ENCODE measurements around the gene LAMB3.

- TF ChIP-seq, protein P1, sequence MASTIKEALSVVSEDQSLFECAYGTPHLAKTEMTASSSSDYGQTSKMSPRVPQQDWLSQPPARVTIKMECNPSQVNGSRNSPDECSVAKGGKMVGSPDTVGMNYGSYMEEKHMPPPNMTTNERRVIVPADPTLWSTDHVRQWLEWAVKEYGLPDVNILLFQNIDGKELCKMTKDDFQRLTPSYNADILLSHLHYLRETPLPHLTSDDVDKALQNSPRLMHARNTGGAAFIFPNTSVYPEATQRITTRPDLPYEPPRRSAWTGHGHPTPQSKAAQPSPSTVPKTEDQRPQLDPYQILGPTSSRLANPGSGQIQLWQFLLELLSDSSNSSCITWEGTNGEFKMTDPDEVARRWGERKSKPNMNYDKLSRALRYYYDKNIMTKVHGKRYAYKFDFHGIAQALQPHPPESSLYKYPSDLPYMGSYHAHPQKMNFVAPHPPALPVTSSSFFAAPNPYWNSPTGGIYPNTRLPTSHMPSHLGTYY (CRISPR knock-in tag; IDR thresholded peaks at IDR 0.05) = no peak
- no peak for TF ChIP-seq FOXJ3 (CRISPR knock-in tag; IDR thresholded peaks at IDR 0.05; ENCODE audit: borderline replicate concordance)
- no peak for TF ChIP-seq ETV6 (CRISPR knock-in tag; IDR thresholded peaks at IDR 0.05)
- TF ChIP-seq, protein P2, sequence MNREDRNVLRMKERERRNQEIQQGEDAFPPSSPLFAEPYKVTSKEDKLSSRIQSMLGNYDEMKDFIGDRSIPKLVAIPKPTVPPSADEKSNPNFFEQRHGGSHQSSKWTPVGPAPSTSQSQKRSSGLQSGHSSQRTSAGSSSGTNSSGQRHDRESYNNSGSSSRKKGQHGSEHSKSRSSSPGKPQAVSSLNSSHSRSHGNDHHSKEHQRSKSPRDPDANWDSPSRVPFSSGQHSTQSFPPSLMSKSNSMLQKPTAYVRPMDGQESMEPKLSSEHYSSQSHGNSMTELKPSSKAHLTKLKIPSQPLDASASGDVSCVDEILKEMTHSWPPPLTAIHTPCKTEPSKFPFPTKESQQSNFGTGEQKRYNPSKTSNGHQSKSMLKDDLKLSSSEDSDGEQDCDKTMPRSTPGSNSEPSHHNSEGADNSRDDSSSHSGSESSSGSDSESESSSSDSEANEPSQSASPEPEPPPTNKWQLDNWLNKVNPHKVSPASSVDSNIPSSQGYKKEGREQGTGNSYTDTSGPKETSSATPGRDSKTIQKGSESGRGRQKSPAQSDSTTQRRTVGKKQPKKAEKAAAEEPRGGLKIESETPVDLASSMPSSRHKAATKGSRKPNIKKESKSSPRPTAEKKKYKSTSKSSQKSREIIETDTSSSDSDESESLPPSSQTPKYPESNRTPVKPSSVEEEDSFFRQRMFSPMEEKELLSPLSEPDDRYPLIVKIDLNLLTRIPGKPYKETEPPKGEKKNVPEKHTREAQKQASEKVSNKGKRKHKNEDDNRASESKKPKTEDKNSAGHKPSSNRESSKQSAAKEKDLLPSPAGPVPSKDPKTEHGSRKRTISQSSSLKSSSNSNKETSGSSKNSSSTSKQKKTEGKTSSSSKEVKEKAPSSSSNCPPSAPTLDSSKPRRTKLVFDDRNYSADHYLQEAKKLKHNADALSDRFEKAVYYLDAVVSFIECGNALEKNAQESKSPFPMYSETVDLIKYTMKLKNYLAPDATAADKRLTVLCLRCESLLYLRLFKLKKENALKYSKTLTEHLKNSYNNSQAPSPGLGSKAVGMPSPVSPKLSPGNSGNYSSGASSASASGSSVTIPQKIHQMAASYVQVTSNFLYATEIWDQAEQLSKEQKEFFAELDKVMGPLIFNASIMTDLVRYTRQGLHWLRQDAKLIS (CRISPR knock-in tag; IDR thresholded peaks at IDR 0.05; ENCODE audit: borderline replicate concordance) = no peak
- TF ChIP-seq, protein P3, sequence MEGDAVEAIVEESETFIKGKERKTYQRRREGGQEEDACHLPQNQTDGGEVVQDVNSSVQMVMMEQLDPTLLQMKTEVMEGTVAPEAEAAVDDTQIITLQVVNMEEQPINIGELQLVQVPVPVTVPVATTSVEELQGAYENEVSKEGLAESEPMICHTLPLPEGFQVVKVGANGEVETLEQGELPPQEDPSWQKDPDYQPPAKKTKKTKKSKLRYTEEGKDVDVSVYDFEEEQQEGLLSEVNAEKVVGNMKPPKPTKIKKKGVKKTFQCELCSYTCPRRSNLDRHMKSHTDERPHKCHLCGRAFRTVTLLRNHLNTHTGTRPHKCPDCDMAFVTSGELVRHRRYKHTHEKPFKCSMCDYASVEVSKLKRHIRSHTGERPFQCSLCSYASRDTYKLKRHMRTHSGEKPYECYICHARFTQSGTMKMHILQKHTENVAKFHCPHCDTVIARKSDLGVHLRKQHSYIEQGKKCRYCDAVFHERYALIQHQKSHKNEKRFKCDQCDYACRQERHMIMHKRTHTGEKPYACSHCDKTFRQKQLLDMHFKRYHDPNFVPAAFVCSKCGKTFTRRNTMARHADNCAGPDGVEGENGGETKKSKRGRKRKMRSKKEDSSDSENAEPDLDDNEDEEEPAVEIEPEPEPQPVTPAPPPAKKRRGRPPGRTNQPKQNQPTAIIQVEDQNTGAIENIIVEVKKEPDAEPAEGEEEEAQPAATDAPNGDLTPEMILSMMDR (IDR thresholded peaks at IDR 0.05) = no peak
- no peak for TF ChIP-seq RELA (CRISPR knock-in tag; IDR thresholded peaks at IDR 0.05; ENCODE audit: borderline replicate concordance)
- TF ChIP-seq MAX (CRISPR knock-in tag; IDR thresholded peaks at IDR 0.05) = peak; percentile 70
- no peak for TF ChIP-seq NR2C2 (CRISPR knock-in tag; IDR thresholded peaks at IDR 0.05)
- TF ChIP-seq ESRRA (CRISPR knock-in tag; IDR thresholded peaks at IDR 0.05; ENCODE audit: borderline replicate concordance) = no peak
Measured at GRCh38 chr1:209675565-209676154, 23.4 kb upstream of the LAMB3 start.
